WERI-Rb-1 (cell line): ENCODE results near the gene VAV2.

ENCODE experiments used
- DNase-seq: peaks from one replicate; pipeline ENCODE4 v3.0.0-alpha.2; 2020
- H3K27ac ChIP-seq: fragments of 250-450 bp; sonication (Bioruptor Pico); 2 replicates; pipeline ENCODE4 v1.5.1; 2020; ENCODE audit warnings: mild to moderate bottlenecking, moderate library complexity
- H3K27me3 ChIP-seq: fragments of 250-450 bp; sonication (Bioruptor Pico); 2 replicates; pipeline ENCODE4 v1.5.1; 2021; ENCODE audit warnings: mild to moderate bottlenecking, low read depth, moderate library complexity; ENCODE audit not compliant: insufficient read depth, severe bottlenecking
- H3K36me3 ChIP-seq: fragments of 250-450 bp; sonication (Bioruptor Pico); 2 replicates; pipeline ENCODE4 v1.5.1; 2020; ENCODE audit warnings: mild to moderate bottlenecking, moderate library complexity
- H3K4me3 ChIP-seq: 2 replicates; pipeline ENCODE4 v1.5.1; 2011; ENCODE audit warnings: low read depth, mild to moderate bottlenecking, control low read depth, low read length
- H3K9me3 ChIP-seq: fragments of 250-450 bp; sonication (Bioruptor Pico); 2 replicates; pipeline ENCODE4 v1.5.1; 2021; ENCODE audit warnings: mild to moderate bottlenecking, moderate library complexity; ENCODE audit not compliant: severe bottlenecking
- CTCF ChIP-seq: IDR thresholded peaks from 2 replicates; pipeline ENCODE4 v1.5.1; 2011; ENCODE audit warnings: low read depth, mild to moderate bottlenecking, control low read depth, inconsistent platforms, low read length

VAV2 gene

GRCh38 chr9:133795049-133795448 lies 197.1 kb downstream of the VAV2 start:
- Histone ChIP-seq H3K4me3 (no peak overlapping the region), H3K27me3 (no peaks in the 10 kb centered on the region), H3K36me3 (peaks cover 34% of the 10 kb centered on the region), H3K27ac (peak overlapping the region; percentile 41), H3K9me3 (no peaks in the 10 kb centered on the region)
- TF ChIP-seq CTCF = no peak
- DNase-seq = no peak

GRCh38 chr9:133794016-133794760 lies 197.9 kb downstream of the VAV2 start:
- Histone ChIP-seq H3K4me3 (no peak overlapping the region), H3K36me3 (peaks cover 38% of the 10 kb centered on the region), H3K9me3 (no peaks in the 10 kb centered on the region), H3K27ac (peak overlapping the region; percentile 41), H3K27me3 (no peaks in the 10 kb centered on the region)
- peak; percentile 57 for DNase-seq
- no peak for TF ChIP-seq CTCF

GRCh38 chr9:133793471-133793870 lies 198.7 kb downstream of the VAV2 start:
- no peak for TF ChIP-seq CTCF
- Histone ChIP-seq H3K27me3 (no peaks in the 10 kb centered on the region), H3K9me3 (no peaks in the 10 kb centered on the region), H3K27ac (peak overlapping the region; percentile 41), H3K36me3 (peaks cover 45% of the 10 kb centered on the region), H3K4me3 (no peak overlapping the region)
- DNase-seq = no peak

GRCh38 chr9:133792721-133793470 lies 199.2 kb downstream of the VAV2 start:
- peak; percentile 93 for TF ChIP-seq CTCF
- Histone ChIP-seq H3K27me3 (no peaks in the 10 kb centered on the region), H3K36me3 (peaks cover 51% of the 10 kb centered on the region), H3K9me3 (no peaks in the 10 kb centered on the region), H3K4me3 (no peak overlapping the region), H3K27ac (peak overlapping the region; percentile 41)
- peak; percentile 77 for DNase-seq

GRCh38 chr9:133791735-133792649 lies 200.1 kb downstream of the VAV2 start:
- Histone ChIP-seq H3K4me3 (no peak overlapping the region), H3K27ac (no peak overlapping the region), H3K36me3 (peaks cover 54% of the 10 kb centered on the region)

More at GRCh38 chr9:133791735-133792649, 200.1 kb downstream of the VAV2 start:
- DNase-seq = no peak
- Histone ChIP-seq H3K9me3 (no peaks in the 10 kb centered on the region), H3K27me3 (no peaks in the 10 kb centered on the region)
- no peak for TF ChIP-seq CTCF
